Activated CD4-positive, alpha-beta T cell treated with anti-CD3 and anti-CD28 coated beads, Interleukin-2, amount 50 U/mL, for 1 hour (primary cell): ENCODE results near the gene EGFL7.

ENCODE experiments used
- DNase-seq: peaks from one replicate; pipeline ENCODE4 v3.0.0-alpha.2; 2020

EGFL7 gene

DNA sequence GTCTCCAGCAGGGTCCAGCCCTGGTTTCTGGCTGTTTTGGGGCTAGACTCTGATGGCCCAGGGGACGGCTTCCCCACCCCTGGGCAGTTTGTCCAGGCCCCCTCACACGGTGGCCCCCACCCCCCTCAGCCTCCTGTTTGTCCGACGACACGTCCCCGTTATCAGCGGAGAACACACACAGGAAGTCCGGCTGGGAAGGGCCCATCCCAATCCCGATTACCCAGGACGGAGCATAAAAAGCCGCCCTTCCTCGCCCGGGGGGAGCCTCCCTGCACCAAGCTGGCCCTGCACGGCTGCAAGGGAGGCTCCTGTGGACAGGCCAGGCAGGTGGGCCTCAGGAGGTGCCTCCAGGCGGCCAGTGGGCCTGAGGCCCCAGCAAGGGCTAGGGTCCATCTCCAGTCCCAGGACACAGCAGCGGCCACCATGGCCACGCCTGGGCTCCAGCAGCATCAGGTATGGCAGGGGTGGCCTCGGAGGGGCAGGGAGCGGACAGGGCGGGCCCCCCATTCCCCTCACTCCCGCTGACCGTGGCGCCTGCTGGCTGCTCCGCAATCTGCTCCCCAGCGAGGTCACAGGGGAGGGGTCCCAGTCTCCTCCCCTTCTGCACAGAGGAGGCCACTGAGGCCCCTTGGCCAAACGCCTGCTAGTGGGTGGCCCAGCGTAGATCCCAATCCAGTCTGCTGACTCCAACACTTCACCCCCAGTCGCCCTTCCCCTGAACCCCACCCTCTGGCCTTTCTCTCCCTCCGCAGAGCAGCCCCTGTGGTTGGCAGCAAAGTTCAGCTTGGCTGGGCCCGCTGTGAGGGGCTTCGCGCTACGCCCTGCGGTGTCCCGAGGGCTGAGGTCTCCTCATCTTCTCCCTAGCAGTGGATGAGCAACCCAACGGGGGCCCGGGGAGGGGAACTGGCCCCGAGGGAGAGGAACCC lies at the start of gene EGFL7:
TSS of gene EGFL7 (plus strand) at position 261 of the 926 bp plus-strand sequence. CDS start 5,367 bp downstream, outside the sequence.
- no peak for DNase-seq

DNA sequence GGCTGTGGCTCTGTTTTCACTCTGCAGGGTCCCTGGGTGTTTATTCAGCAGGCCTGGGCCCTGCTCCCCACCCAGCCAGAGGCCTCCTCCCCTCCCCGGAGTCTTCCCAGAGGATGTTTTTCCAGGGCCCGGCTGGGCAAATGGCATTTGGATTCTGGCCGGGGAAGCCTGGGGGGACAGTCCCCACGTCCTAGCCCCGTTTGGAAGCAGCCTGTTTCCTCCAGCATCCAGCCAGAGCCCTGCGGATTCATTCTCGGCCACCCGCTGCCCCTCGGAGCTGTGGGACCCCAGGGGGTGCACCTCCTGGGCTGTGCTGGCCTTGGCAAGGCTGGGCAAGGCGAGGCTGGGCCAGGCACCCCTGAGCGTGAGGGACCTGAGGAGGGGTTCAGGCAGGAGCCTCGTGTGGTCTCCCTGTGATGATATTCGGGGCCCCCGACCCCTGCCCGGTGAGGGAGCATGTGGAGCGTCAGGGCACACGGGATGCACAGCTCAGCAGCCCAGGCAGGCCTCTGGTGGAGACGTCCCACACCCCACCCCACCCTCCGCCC lies 48.8 kb upstream of the EGFL7 start:
- no peak for DNase-seq

DNA sequence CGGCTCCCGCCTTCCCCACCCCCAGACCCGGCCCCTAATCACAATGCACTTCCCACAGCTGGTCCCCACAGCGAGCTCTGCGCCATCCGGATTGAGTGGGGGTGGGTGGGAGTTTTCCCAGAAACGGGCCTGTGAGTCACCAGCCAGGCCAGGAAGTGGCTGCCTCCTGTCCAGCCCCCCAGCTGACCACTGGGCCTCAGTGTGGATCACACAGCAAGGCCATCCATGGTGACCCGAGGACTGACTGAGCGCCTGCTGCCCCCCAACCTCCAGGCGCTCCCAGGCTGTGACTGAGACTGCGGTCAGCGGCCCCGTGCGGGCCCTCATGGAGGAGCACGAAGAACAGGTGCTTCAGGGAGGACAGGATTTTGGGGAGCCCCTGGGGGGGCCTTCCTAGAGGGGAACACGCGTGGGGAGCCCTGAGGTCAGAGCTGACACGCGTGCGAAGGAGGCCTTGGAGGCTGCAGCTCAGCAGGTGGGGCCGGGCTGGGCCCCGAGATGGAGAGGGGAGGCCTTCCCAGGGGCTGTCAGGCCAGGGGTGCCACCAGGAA lies 48.3 kb upstream of the EGFL7 start:
- no peak for DNase-seq

DNA sequence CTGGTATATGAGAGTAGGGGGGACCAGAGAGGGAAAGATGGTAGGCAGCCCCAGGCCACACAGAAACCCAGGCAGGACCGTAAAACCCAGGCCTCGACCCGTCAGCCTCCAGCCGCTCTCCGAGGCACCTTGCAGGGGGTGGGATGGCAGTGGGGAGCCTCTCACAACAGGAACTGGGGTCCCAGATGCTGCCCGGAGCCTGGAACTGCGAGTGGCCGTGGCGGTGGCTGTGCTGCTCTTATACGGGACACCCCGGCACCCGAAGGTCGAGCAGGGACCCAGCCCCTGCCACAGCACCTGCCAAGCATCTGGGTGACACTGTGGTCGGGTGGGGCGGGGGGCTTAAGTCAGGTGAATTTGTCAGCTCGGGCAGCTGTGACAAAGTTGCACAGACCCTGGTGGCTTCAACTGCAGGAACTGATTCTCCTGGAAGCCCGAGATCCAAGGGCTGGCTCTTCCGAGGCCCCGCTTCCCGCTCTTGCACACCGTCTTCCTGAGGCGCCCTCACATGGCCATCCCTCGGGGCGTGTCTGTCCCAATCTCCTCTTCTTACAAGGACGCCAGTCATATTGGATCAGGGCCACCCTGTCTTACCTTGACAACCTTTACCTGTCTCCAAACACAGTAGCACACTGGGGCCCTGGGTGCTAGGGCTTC lies 47.6 kb upstream of the EGFL7 start:
- DNase-seq: no peak

DNA sequence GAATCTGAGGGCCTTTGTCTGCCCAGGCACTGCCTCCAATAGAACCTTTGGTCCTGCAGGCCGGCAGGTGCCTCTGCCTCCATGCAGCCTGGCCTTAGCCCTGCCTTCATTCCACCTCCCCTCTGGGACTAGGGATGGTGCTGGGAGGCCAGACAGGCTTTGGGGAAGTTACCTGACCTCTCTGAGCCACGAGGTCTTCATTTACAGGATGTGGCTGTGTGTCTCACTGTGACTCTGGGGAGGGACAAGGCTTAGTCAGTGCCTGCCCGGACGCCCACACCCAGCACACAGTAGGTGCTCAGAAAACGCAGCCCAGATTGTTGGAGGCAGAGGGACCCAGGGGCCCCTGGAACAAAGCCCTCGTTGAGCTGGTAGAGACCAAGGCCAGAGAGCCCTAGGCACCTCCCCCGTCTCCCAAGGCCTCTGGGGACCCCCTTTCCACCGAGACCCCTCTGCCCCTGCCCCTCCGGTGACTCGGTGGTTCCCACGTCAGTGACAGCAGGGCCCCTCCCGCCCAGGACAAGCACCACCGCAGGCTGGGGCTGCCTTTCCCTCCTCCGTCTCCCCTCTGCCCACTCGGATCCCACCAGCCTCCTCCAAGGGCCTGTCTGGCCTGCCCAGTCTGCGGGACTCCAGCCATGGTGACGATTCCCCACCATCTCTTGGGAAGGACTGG lies 46.9 kb upstream of the EGFL7 start:
- DNase-seq: no peak

DNA sequence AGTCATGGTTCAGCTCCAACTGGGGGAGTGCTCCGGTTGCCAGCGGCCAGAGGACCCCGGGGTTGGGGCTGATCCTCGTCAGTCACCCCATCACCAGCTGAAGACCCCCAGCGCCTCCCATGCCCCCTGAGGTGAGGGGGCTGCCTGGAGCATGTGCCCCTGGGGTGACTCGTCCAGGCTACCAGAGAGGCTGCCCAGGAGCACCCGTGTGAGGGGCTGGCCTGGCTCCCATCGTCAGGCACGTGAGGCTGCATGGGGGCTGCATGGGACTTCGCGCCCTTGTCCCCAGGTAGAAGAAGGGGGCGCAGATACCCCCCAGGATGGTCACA lies 46.4 kb upstream of the EGFL7 start:
- no peak for DNase-seq

DNA sequence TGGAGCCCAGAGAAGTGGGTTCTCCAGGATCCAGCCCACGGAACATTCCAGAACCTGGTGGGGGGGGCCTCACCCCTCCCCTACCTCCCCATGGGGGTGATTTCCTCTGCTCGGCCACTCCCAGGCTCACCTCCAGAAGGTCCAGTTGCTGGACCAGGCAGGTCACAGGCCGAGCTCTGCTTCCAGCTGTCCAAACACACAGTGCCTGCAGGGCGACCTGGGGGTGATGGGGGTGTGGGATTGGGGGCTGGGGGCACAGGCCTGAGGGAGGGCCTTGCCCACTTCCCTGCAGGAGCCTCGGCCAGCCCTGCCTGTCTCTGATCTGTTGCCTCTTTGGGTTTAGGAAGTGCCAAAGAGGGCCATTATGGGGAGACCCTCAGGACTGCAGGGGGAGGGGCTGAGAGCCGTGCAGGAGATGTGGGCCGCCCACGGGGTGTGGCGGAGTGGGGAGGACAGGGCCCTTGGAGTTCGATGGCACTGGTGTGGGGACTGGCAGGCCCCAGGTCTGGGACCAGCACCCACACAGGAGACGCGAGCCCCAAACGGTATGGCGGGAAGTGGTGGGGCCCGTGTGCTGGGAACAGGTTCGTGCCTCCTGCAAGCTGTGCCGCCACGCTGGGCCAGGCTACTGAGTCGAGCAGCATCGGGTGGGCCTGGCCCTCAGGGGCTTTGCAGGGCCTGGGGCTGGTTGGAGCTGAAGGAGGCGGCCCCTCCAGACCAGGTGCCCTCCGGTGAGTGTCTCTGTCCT lies 45.6 kb upstream of the EGFL7 start:
- DNase-seq: no peak

DNA sequence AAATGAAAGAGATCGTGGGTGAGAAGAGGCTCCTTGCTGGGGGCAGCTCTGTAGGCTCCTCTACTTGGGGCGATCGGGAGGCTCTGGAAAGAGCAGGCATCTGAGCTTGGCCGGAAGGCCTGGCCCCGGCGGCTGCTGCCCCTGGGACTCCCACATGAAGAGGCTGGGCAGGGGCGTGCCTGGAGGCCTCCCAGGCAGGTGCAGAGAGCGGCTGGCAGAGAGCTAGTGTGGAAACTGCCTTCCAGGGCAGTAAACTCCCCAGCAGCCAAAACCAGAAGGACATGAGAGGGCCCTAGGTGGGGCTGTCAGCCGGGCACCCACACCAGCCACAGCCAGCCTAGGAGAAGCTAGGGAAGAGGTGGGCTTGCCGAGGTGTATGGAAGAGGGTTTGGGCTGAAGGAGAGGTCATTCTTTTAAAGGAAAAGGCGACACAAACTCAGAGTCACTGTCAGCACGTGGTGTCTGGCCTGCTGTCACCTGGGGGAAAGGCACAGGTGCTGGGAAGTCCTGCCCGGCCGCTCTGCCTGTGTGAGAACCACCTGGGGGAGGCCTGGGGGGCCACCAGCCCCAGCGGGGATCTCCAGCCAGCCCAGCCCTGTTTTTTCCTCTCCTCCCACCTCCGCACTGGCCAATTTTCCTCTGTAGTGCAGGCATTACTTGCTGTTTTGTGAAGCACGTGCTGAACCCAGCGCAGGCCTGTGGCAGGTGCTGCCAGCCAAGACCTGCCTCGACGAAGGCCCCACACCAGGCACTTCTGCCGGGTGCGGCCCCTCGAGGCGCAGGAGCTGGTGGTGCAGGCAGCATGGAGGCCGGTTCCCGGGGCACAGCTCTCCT lies 44.8 kb upstream of the EGFL7 start:
- no peak for DNase-seq

DNA sequence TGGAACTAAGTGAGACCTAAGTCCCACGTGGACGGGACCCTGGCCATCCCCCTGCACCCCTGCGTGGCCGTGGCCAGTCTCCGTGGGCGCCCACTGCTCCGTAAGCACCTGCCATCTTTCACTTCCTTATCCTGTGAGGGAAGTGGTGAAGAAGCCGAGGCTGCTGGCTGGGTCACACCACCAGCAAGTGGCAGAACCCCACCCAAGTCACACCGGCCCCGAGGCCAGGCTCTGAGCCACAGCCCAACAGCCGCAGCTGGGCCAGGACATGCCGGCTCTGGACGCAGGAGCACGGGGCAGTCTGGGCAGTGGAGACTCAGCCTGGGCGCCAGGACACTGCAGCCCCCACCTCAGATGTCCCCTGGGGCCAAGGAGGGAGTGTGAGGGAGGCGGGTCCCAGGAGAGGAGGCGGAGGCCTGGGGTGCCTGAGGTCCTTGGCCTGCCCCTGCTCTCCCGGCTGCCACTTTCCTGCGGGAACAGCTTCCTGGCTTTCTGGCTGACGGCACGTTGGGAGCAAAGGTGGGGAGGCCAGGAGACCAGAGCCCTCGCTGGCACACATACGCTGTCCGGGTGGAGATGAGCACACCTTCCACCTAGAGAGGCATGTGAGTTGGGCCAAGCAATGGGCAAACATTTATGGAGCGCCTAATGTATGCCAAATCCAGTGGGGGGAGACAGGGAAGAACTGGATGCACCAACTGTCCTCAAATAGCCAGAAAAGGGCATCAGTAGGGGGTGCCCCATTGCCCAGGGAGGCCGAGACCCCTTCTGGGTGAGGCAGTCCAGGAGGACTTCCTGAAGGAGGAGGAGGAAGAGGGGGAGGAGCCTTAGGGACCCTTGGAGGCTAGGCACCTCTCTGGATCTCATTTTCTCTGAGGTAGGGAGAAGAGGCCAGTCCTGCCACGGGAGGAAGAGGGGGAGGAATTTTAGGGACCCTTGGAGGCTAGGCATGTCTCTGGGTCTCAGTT lies 43.9 kb upstream of the EGFL7 start:
- DNase-seq: no peak

DNA sequence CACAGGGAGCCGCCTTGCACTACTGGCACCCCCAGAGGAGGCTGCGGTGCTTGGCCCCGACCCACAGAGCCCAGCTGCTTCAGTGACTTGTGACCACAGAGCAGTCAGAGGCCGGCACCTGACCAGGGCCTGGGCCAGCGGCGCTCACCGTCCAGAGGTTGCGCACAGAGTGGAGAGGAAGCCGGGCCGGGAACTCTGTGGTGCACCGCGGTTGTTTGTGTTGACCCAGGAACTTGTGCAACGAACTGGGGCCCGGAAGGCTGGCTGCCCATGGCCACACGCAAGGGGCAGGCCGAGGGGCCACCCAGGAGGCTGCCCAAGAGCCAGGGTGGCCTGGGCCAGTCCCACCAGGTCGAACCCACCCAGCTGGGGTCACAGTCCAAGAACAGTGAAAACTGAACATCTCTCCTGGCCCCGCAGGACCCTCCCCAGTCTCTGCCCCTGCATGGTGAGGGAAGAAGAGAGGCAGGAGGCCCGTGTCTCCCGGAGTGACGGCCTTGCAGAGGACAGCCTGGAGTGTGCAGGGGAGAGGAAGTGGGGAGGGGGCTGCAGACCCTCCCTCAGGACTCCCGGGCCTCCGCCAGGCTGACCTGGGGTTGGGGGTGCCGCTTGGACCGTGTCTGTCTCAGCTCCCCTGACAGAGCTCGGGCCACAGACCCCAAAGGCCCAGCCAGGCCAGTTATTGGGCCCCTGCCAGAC lies 42.8 kb upstream of the EGFL7 start:
- no peak for DNase-seq

DNA sequence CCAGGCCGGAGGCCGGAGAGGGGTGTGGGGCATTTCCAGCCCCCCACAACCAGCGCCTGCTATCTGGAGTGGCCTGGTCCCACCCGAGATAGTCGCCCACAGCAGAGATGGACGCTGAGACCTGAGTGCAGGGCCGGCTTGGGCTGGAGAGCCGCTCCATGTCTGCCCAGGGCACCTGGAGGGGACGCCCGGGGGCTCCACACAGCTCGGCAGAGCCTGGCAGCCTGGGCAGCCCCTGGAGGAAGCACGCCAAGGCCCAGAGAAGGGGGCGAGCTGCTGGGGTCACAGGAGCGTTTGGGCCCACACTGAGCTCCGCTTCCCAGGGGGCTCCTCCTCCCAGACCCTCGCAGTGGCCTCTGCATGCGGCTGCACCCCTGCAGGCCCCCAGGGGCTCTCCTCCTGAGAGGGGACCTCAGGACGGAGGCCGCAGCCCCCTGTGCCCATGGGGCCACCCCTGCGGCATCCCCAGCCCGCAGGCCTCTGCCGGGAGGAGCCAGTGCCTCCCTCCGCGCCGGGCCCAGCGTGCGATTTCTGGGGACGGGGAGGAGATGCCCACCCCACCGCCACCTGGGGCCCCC lies 42.2 kb upstream of the EGFL7 start:
- DNase-seq: no peak

DNA sequence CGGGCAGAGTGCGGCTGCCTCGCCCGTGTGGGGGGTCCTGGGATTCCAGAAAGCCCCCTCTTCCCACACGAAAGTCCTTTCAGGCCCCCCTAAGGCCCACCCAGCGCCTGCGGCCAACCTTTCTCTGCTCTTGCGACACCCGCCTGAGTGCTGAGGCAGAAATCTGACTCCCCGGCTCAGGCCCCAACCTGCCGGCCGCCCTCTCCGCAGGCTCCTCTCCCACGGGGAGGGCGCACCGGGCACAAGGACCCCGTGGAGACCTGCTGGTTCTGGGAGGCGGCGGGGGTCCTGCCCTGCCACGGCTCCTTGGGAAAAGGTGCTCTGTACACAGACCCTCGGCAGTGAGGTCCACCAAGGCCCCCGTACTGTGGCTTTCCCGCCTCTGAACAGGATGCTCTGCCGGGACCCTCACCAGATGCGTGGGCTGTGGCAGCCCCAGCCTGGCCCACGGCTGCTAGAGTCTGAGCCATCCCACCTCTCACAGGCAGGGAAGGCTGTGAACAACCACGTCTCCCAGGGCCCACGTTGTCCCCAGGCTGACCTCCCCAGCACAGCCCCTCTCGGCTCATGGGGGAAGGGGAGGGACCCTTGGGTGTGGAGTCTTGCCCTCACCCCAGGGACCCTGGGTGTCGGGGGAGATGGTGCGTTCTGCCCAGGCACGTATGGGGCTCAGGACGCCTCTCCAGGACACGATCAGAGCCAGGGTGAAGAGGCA lies 41.5 kb upstream of the EGFL7 start:
- DNase-seq: no peak

DNA sequence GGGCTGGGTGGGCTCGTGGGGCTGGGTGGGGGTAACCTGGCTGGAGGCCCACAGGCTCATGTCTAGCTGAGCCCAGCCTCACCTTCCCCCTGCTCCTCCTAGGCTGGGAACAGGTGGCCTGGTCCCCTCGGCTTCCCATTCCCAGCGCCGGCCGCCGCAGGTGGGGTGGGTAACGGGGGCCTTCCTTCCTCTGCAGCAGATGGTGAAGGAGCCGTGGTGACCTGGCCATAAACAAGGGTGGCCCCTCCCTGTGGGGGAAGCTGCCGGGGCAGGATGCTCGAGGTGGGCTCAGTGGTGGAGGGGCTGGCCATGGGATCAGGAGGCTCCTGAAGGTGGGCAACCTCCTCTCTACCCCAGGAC lies 41.0 kb upstream of the EGFL7 start:
- no peak for DNase-seq

DNA sequence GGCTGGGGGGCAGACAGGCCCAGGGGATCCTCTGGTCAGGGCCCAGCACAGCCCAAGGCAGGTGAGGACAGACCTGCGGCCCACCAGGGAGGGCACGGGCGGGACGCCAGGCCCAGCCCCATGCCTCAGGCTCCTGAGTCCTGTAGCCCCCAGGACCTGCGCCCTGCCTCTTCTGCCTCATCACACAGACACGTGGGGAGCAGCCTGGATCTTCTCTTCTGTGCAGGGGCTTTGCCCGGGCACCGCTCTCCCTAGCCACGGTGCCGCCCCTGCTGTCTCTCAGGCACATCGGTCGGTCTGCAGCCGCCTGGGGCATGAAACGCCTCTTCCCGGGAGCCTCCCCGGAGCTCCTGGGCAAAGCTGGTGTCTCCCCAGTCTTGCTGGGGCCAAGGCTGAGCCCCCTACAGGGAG lies 40.2 kb upstream of the EGFL7 start:
- DNase-seq: no peak

DNA sequence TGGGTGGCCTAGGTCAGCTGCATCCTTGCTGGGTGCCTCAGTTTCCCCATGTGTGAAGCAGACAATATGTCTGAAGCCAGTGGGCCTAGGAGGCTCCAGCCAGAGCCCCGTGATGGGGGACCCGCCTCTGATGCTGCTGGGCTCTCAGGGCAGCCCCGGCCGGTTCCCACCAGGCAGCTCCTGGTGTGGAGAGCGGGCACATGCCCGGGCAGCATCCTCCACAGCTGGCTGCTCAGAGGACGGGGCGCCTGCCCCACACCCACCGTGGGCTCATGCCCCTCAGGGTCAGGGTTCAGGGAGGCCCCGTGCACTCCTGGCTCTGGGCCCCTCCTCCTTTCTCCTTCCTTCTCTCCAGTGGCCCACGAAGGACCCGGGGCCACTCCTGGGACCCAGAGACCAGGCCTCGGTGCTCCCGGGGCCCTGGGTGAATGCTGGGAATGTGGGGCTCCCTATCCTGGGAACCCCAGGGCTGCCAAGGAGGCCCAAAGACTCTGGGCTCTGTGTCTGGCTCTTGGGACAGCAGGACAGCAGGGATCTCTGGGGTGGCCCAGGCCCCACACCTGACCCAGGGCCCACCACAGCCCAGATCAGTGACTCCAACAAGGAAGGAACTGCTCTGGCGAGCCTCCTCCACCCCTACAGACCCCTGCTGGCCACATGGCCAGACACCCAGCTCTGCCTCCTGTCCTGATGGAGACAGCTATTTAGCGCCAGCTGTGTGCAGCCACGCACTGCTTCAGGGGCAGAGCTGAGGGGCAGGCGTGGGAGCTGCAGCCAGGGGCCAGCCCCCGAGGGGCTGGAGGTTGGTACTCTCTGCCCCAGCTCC lies 39.5 kb upstream of the EGFL7 start:
- no peak for DNase-seq

DNA sequence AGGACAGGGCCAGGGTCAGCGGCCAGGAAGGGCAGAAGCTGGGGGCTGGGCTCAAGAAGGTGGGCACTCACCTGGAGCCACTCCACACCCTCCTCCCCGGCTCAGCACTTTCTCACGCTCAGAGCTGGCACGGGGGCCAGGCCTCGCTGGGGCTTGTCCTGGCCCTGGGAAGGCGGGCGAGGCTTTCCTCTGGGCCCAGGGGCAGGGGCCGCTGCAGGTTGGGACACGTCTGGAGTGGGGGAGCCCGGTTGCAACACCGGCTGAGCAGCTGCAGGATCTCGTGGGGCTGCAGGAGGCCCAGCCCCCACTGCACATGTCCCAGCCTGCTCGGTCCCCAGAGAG lies 38.9 kb upstream of the EGFL7 start:
- DNase-seq: no peak

DNA sequence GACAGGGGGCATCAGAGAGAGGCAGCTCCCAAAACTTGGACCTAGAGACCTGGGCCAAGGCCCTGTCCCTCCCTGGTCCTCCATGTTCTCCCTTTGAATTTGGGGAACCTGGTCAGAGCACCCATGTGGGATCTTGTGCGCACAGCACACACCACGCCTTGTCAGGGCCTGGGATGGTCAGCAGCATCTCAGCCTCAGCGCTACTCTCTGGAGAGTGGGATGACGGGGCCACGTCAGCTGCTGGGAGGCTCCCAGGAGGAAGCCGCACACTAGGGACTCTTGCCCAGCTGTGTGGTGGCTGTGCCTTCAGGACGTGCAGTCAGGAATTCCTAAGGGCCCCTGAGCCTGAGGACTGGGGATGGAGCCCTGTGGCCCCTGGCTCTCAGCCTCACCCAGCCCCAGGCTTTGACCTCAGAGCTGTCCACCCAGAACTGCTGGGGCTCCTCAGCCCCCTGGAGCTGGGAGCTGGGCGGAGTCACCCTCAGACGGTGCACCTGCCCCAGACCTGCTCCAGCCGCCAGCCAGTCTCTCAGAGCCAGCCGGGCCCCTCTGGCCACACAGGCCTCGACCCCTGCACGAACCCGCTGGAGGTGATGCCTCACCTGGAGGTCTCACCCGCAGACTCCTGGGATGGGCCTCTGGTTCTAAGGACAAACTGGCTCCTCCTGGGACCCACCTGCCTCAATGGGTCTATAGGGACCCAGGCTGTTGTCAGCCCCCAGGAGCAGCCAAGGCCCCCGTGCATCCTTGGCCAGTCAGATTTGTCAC lies 38.3 kb upstream of the EGFL7 start:
- DNase-seq: no peak
